ENCODE measurements around the gene LATS2. TPM values are rescaled to one million over a fixed set of nuclear protein-coding genes. Genes with fewer than 3 reads are reported as not detected.
A peak's percentile ranks its signal among the peaks of the same experiment; 100 is the strongest.

LATS2 gene
- total and polyA plus RNA-seq, 10 donors = 2.5 to 34.6 (median 22.6) TPM

GRCh38 chr13:20987599-20987998 lies 73.8 kb downstream of the LATS2 start:
- peaks cover 0 to 10% (median 0%) of the 10 kb centered on the region in 8 donors for H3K9me3 ChIP-seq
- H3K4me1 ChIP-seq = peaks cover 0 to 7% (median 0%) of the 10 kb centered on the region in 6 donors
- intact Hi-C loops (cut with DNase I; ENCODE audit: low total_unique reads) = no loop called here
- 90 to 96% (median 94%) methylated on average over 11 of the region's 11 CpGs for WGBS, 5 donors
- no peak for DNase-seq
- no peak overlapping the region for H3K27ac ChIP-seq
- H3K4me3 ChIP-seq = no peak overlapping the region
- peaks cover 0 to 94% (median 36%) of the 10 kb centered on the region in 6 donors for H3K36me3 ChIP-seq
- no peaks in the 10 kb centered on the region for H3K27me3 ChIP-seq (replicated peaks in 1 of 7)
- TF ChIP-seq POLR2A (IDR thresholded peaks at IDR 0.05) (no peak), CTCF (IDR thresholded peaks at IDR 0.05 in 8 of 11, conservative IDR thresholded peaks at IDR 0.05 in 3 of 11) (no peak), POLR2AphosphoS5 (IDR thresholded peaks at IDR 0.05) (no peak)

- Histone ChIP-seq H3K36me3 (peaks cover 0 to 96% (median 57%) of the 10 kb centered on the region in 6 donors), H3K4me1 (no peaks in the 10 kb centered on the region), H3K27ac (no peak overlapping the region), H3K4me3 (no peak overlapping the region), H3K9me3 (peaks cover 0 to 10% (median 0%) of the 10 kb centered on the region in 8 donors), H3K27me3 (replicated peaks in 1 of 7) (no peaks in the 10 kb centered on the region)
- WGBS, 5 donors = 80 to 93% (median 92%) methylated on average over 2 of the region's 2 CpGs
- DNase-seq = no peak
- TF ChIP-seq POLR2AphosphoS5 (IDR thresholded peaks at IDR 0.05) (no peak), POLR2A (IDR thresholded peaks at IDR 0.05) (no peak), CTCF (IDR thresholded peaks at IDR 0.05 in 8 of 11, conservative IDR thresholded peaks at IDR 0.05 in 3 of 11) (no peak)
- intact Hi-C loops (cut with DNase I; ENCODE audit: low total_unique reads) = no loop called here
Measured at GRCh38 chr13:20984879-20985278, 76.5 kb downstream of the LATS2 start.

- Histone ChIP-seq H3K9me3 (peaks cover 0 to 1% (median 0%) of the 10 kb centered on the region in 8 donors), H3K27me3 (replicated peaks in 1 of 7) (no peaks in the 10 kb centered on the region), H3K27ac (no peak overlapping the region), H3K4me3 (no peak overlapping the region), H3K36me3 (peaks cover 0 to 96% (median 55%) of the 10 kb centered on the region in 6 donors), H3K4me1 (no peaks in the 10 kb centered on the region)
- WGBS, 5 donors = 88 to 91% (median 89%) methylated on average over 11 of the region's 11 CpGs
- TF ChIP-seq POLR2A (IDR thresholded peaks at IDR 0.05) (no peak), CTCF (IDR thresholded peaks at IDR 0.05 in 8 of 11, conservative IDR thresholded peaks at IDR 0.05 in 3 of 11) (no peak), POLR2AphosphoS5 (IDR thresholded peaks at IDR 0.05) (no peak)
- intact Hi-C loops (cut with DNase I; ENCODE audit: low total_unique reads) = no loop called here
- DNase-seq = no peak
Measured at GRCh38 chr13:20983386-20983785, 78.0 kb downstream of the LATS2 start.

- Histone ChIP-seq H3K9me3 (no peaks in the 10 kb centered on the region), H3K4me3 (no peak overlapping the region), H3K27me3 (replicated peaks in 1 of 7) (no peaks in the 10 kb centered on the region), H3K36me3 (peaks cover 0 to 94% (median 43%) of the 10 kb centered on the region in 6 donors), H3K4me1 (no peaks in the 10 kb centered on the region), H3K27ac (no peak overlapping the region)
- DNase-seq = no peak
- WGBS, 5 donors = 90 to 94% (median 91%) methylated on average over 18 of the region's 18 CpGs
- intact Hi-C loops (cut with DNase I; ENCODE audit: low total_unique reads) = no loop called here
- TF ChIP-seq CTCF (IDR thresholded peaks at IDR 0.05 in 8 of 11, conservative IDR thresholded peaks at IDR 0.05 in 3 of 11) (no peak), POLR2AphosphoS5 (IDR thresholded peaks at IDR 0.05) (peak in 1 of 3 donors; percentile 29)
Measured at GRCh38 chr13:20981370-20982095, 79.9 kb downstream of the LATS2 start.
